HG02610 (cell line): ENCODE data around the gene VARS1.

ENCODE experiments used
- ATAC-seq: cut with Tn5 transposase; IDR thresholded peaks from one replicate; pipeline ENCODE4 v1.9.1; 2021; ENCODE audit warnings: mild to moderate bottlenecking, moderate library complexity; ENCODE audit not compliant: unreplicated experiment

The VARS1 gene

GRCh38 chr6:31775633-31776484 lies 19.7 kb downstream of the VARS1 start:
- no peak for ATAC-seq

GRCh38 chr6:31775184-31775583 lies 20.4 kb downstream of the VARS1 start:
- ATAC-seq = no peak

GRCh38 chr6:31771992-31772358 lies 23.6 kb downstream of the VARS1 start:
- no peak for ATAC-seq

- no peak for ATAC-seq
These were observed 24.7 kb downstream of the VARS1 start for GRCh38 chr6:31770860-31771259.

GRCh38 chr6:31769684-31770371 lies 25.7 kb downstream of the VARS1 start:
- peak; percentile 50 for ATAC-seq

GRCh38 chr6:31768363-31769257 lies 26.9 kb downstream of the VARS1 start:
- ATAC-seq = no peak

GRCh38 chr6:31767096-31767645 lies 28.4 kb downstream of the VARS1 start:
- ATAC-seq = no peak

GRCh38 chr6:31765910-31766794 lies 29.4 kb downstream of the VARS1 start:
- no peak for ATAC-seq

- no peak for ATAC-seq
These were observed 30.0 kb downstream of the VARS1 start for GRCh38 chr6:31765559-31765909.

GRCh38 chr6:31764198-31764597 lies 31.4 kb downstream of the VARS1 start:
- ATAC-seq = no peak

GRCh38 chr6:31763619-31763940 lies 32.0 kb downstream of the VARS1 start:
- no peak for ATAC-seq

GRCh38 chr6:31762878-31763618 lies 32.5 kb downstream of the VARS1 start:
- ATAC-seq = no peak

GRCh38 chr6:31762356-31762755 lies 33.2 kb downstream of the VARS1 start, which contains the start of gene SAPCD1:
Gene SAPCD1 (plus strand): TSS chr6:31762656. CDS start chr6:31763055, 399 bp downstream.
- no peak for ATAC-seq

GRCh38 chr6:31761343-31761742 lies 34.2 kb downstream of the VARS1 start:
- no peak for ATAC-seq

- ATAC-seq = no peak
These were observed 34.8 kb downstream of the VARS1 start for GRCh38 chr6:31760790-31761189.

- no peak for ATAC-seq
These were observed 37.3 kb downstream of the VARS1 start for GRCh38 chr6:31758281-31758680.

GRCh38 chr6:31752739-31753319 lies 42.7 kb downstream of the VARS1 start:
- no peak for ATAC-seq

GRCh38 chr6:31750411-31751022 lies 45.0 kb downstream of the VARS1 start:
- ATAC-seq = no peak
